Lung (tissue), 12 donors: ENCODE results near the gene LRRC4B. TPM values are rescaled to one million over a fixed set of nuclear protein-coding genes. Genes with fewer than 3 reads are reported as not detected.

ENCODE experiments used
- ATAC-seq: fragments of 200-7000 bp; cut with Tn5 transposase; one replicate; pipeline ENCODE4 v1.9.1; 2020; ENCODE audit warnings: moderate number of reproducible peaks; ENCODE audit not compliant: insufficient read depth, low FRiP score
- DNase-seq, 3 donors: peaks; one replicate each; pipeline ENCODE4 v3.0.0-alpha.2; 2013 to 2017
- H3K27ac ChIP-seq, 2 donors: one replicate each; pipeline ENCODE4 v1.5.1; 2013; ENCODE audit warnings: mild to moderate bottlenecking in 2 of 2, moderate library complexity in 2 of 2, control low read depth in 1 of 2, inconsistent platforms in 1 of 2, low read depth in 1 of 2, low read length in 1 of 2
- H3K27me3 ChIP-seq, 3 donors: one replicate each; pipeline ENCODE4 v1.5.1; 2013; ENCODE audit warnings: low read length in 2 of 3; ENCODE audit not compliant: control insufficient read depth in 3 of 3, insufficient read depth in 3 of 3
- H3K36me3 ChIP-seq, 4 donors: one replicate each; pipeline ENCODE4 v1.5.1; 2013; ENCODE audit warnings: low read length in 4 of 4, mild to moderate bottlenecking in 1 of 4, moderate library complexity in 1 of 4; ENCODE audit not compliant: control insufficient read depth in 4 of 4, insufficient read depth in 4 of 4
- H3K4me1 ChIP-seq, 5 donors: one replicate each; pipeline ENCODE4 v1.5.1; 2013; ENCODE audit warnings: low read length in 5 of 5, mild to moderate bottlenecking in 2 of 5, moderate library complexity in 1 of 5; ENCODE audit not compliant: control insufficient read depth in 5 of 5, insufficient read depth in 5 of 5
- H3K4me3 ChIP-seq: one replicate; pipeline ENCODE4 v1.5.1; 2013; ENCODE audit warnings: mild to moderate bottlenecking, control low read depth, moderate library complexity
- H3K9ac ChIP-seq, 2 donors: one replicate each; pipeline ENCODE4 v1.5.1; 2013; ENCODE audit warnings: low read length in 2 of 2, control low read depth in 1 of 2; ENCODE audit not compliant: insufficient read depth in 1 of 2
- H3K9me3 ChIP-seq, 4 donors: one replicate each; pipeline ENCODE4 v1.5.1; 2013; ENCODE audit warnings: low read length in 3 of 4, mild to moderate bottlenecking in 1 of 4, moderate library complexity in 1 of 4; ENCODE audit not compliant: control insufficient read depth in 4 of 4, insufficient read depth in 3 of 4
- WGBS, 2 donors: extraction: QIAGEN DNeasy Blood & Tissue Kit; methylation state at CpG; one replicate each; pipeline ENCODE4 v1.1.7; 2013; 5-methylcytosine and 5-hydroxymethylcytosine counted together
- polyA plus RNA-seq, 2 donors: library from polyadenylated mRNA; stranded (reverse); fragments of 200-250 nt; gene quantifications; one replicate each; pipeline ENCODE4 v1.2.1, GENCODE V29; 2013
- total RNA-seq, 2 donors: library from RNA; depleted of rRNA in 1 of 2; stranded (reverse); fragments of >200 nt in 1 of 2; gene quantifications; one replicate each; pipeline ENCODE4 v1.2.1, GENCODE V29; 2014 to 2021
- TF ChIP-seq, protein P1 (sequence below): IDR thresholded peaks from 2 replicates; pipeline ENCODE4 v1.5.1; 2012; ENCODE audit warnings: mild to moderate bottlenecking; ENCODE audit errors: control extremely low read depth, extremely low read depth
- donor health status: control.
- donor health status: control.
- donor health status: Bipolar disorder and iron deficiency.
- donor health status: healthy.
- donor health status: DM: yes; HTN: yes; CAD: no.

Gene LRRC4B
- total and polyA plus RNA-seq, 4 donors = 1.7 to 10.8 (median 2.7) TPM

DNA sequence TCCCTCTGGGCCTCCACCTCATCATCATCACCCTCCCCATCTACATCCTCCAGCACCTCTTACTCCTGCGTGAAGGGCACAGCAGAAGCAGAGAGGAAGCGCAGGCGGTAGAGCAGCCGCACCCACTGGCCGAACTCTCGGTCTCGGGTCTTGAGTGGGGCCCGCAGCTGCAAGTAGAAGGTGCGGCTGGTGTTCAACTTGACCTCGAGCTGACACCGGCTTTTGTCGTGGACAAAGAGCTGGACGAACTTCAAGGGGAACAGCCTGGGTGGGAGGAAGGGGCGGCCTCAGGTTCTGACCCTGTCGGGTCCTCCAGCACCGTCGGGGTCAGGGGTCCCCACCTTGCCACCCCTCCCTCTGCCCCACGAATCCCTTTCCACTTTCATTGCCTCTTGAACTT lies 100.7 kb downstream of the LRRC4B start:
- ATAC-seq (no peak), DNase-seq (no peak)
- H3K4me1 ChIP-seq = no peaks in the 10 kb centered on the region
- no peak overlapping the region for H3K27ac ChIP-seq
- H3K9me3 ChIP-seq = no peaks in the 10 kb centered on the region
- no peaks in the 10 kb centered on the region for H3K36me3 ChIP-seq
- TF ChIP-seq, protein P1, sequence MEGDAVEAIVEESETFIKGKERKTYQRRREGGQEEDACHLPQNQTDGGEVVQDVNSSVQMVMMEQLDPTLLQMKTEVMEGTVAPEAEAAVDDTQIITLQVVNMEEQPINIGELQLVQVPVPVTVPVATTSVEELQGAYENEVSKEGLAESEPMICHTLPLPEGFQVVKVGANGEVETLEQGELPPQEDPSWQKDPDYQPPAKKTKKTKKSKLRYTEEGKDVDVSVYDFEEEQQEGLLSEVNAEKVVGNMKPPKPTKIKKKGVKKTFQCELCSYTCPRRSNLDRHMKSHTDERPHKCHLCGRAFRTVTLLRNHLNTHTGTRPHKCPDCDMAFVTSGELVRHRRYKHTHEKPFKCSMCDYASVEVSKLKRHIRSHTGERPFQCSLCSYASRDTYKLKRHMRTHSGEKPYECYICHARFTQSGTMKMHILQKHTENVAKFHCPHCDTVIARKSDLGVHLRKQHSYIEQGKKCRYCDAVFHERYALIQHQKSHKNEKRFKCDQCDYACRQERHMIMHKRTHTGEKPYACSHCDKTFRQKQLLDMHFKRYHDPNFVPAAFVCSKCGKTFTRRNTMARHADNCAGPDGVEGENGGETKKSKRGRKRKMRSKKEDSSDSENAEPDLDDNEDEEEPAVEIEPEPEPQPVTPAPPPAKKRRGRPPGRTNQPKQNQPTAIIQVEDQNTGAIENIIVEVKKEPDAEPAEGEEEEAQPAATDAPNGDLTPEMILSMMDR = no peak
- H3K27me3 ChIP-seq = no peaks in the 10 kb centered on the region
- no peak overlapping the region for H3K9ac ChIP-seq
- no peak overlapping the region for H3K4me3 ChIP-seq
- WGBS, 2 donors = 62 to 75% methylated on average over 18 of the region's 18 CpGs

Other genes starting within 250 kb of the LRRC4B start
- gene KCNC3, start 239.1 kb downstream of the LRRC4B start, total RNA-seq = 10 to 100 TPM in 1 of 2 donors, 1 to 10 TPM in 1; 4.6 to 13.2 TPM
- 1 to 10 TPM; 2.6 to 5.7 TPM for gene KCNC3, start 239.1 kb downstream of the LRRC4B start, polyA plus RNA-seq
- gene NAPSA, start 202.8 kb downstream of the LRRC4B start, total RNA-seq = 1,000 to 10,000 TPM in 1 of 2 donors, 100 to 1,000 TPM in 1; 655 to 1,838 TPM
- 1,000 to 10,000 TPM; 1,027 to 2,584 TPM for gene NAPSA, start 202.8 kb downstream of the LRRC4B start, polyA plus RNA-seq
- 10 to 100 TPM; 52.5 to 96.4 TPM for gene NR1H2, start 192.0 kb downstream of the LRRC4B start, total RNA-seq
- gene NR1H2, start 192.0 kb downstream of the LRRC4B start, polyA plus RNA-seq = 100 to 1,000 TPM; 103 to 114 TPM
- 10 to 100 TPM; 20.2 to 49.3 TPM for gene POLD1, start 184.1 kb downstream of the LRRC4B start, total RNA-seq
- gene POLD1, start 184.1 kb downstream of the LRRC4B start, polyA plus RNA-seq = 10 to 100 TPM; 28.7 to 55.1 TPM
- gene SPIB, start 149.5 kb downstream of the LRRC4B start, total RNA-seq = 10 to 100 TPM in 1 of 2 donors, under 1 TPM in 1; 0.31 to 10.5 TPM
- under 1 TPM; 0.22 to 0.98 TPM for gene SPIB, start 149.5 kb downstream of the LRRC4B start, polyA plus RNA-seq
- under 1 TPM; 0.21 to 0.91 TPM for gene MYBPC2, start 135.5 kb downstream of the LRRC4B start, total RNA-seq
- under 1 TPM; 0.04 to 0.55 TPM for gene MYBPC2, start 135.5 kb downstream of the LRRC4B start, polyA plus RNA-seq
- 100 to 1,000 TPM in 1 of 2 donors, 10 to 100 TPM in 1; 62.2 to 165 TPM for gene EMC10, start 91.9 kb downstream of the LRRC4B start, total RNA-seq
- 100 to 1,000 TPM; 133 to 140 TPM for gene EMC10, start 91.9 kb downstream of the LRRC4B start, polyA plus RNA-seq
- gene GARIN5A, start 91.6 kb downstream of the LRRC4B start, total RNA-seq = 1 to 10 TPM; 1.7 to 2.7 TPM
- 1 to 10 TPM; 2.1 to 5.0 TPM for gene GARIN5A, start 91.6 kb downstream of the LRRC4B start, polyA plus RNA-seq
- 10 to 100 TPM in 1 of 2 donors, 1 to 10 TPM in 1; 9.8 to 66.9 TPM for gene JOSD2, start 57.2 kb downstream of the LRRC4B start, total RNA-seq
- 10 to 100 TPM; 60.2 to 76.8 TPM for gene JOSD2, start 57.2 kb downstream of the LRRC4B start, polyA plus RNA-seq
- gene ASPDH, start 54.5 kb downstream of the LRRC4B start, total RNA-seq = not detected
- gene ASPDH, start 54.5 kb downstream of the LRRC4B start, polyA plus RNA-seq = not detected
- gene SYT3, start 71.4 kb upstream of the LRRC4B start, total RNA-seq = 1 to 10 TPM in 1 of 2 donors, under 1 TPM in 1; 0.60 to 1.5 TPM
- gene SYT3, start 71.4 kb upstream of the LRRC4B start, polyA plus RNA-seq = under 1 TPM; 0.23 to 0.81 TPM
- 1 to 10 TPM in 1 of 2 donors, not detected in 1; 2.5 TPM for gene C19orf81, start 81.0 kb upstream of the LRRC4B start, total RNA-seq
- gene C19orf81, start 81.0 kb upstream of the LRRC4B start, polyA plus RNA-seq = 1 to 10 TPM; 1.3 to 1.7 TPM
- gene SHANK1, start 151.4 kb upstream of the LRRC4B start, total RNA-seq = 1 to 10 TPM in 1 of 2 donors, under 1 TPM in 1; 0.15 to 1.2 TPM
- gene SHANK1, start 151.4 kb upstream of the LRRC4B start, polyA plus RNA-seq = under 1 TPM; 0.18 to 0.24 TPM
- gene CLEC11A, start 154.9 kb upstream of the LRRC4B start, total RNA-seq = 10 to 100 TPM in 1 of 2 donors, 1 to 10 TPM in 1; 7.7 to 24.6 TPM
- 10 to 100 TPM in 1 of 2 donors, 1 to 10 TPM in 1; 8.5 to 13.7 TPM for gene CLEC11A, start 154.9 kb upstream of the LRRC4B start, polyA plus RNA-seq
- gene GPR32, start 202.0 kb upstream of the LRRC4B start, total RNA-seq = not detected
- not detected for gene GPR32, start 202.0 kb upstream of the LRRC4B start, polyA plus RNA-seq
- gene ACP4, start 222.0 kb upstream of the LRRC4B start, total RNA-seq = not detected
- gene ACP4, start 222.0 kb upstream of the LRRC4B start, polyA plus RNA-seq = not detected